HepG2 (cell line): Measurements from ENCODE around the gene GCSAM. TPM values are rescaled to one million over a fixed set of nuclear protein-coding genes. Genes with fewer than 3 reads are reported as not detected.

Source experiments
- ATF7-NPFF ChIP-seq: sonication (generic); formaldehyde crosslinking; IDR thresholded peaks from 2 replicates; pipeline ENCODE4 v1.8.1; 2023; ENCODE audit warnings: mild to moderate bottlenecking, low read depth, missing genetic modification reagents, moderate library complexity
- DNMT3B ChIP-seq: conservative IDR thresholded peaks from 2 replicates; pipeline ENCODE4 v1.6.1; 2016; ENCODE audit warnings: missing biosample characterization, control low read depth
- FOXO4 ChIP-seq: sonication (generic); formaldehyde crosslinking; conservative IDR thresholded peaks from 2 replicates; pipeline ENCODE4 v1.8.1; 2023; ENCODE audit warnings: missing genetic modification reagents
- GATAD2A ChIP-seq: IDR thresholded peaks from 2 replicates; pipeline ENCODE4 v1.6.1; 2016
- GMEB1 ChIP-seq: sonication (generic); formaldehyde crosslinking; IDR thresholded peaks from 2 replicates; pipeline ENCODE4 v1.5.1; 2020; ENCODE audit warnings: missing genetic modification reagents, mild to moderate bottlenecking, borderline replicate concordance
- HNF1A ChIP-seq, 2 experiments: sonication (generic) in 1 of 2; formaldehyde crosslinking in 1 of 2; IDR thresholded peaks; 2 replicates each; pipeline versions ENCODE4 v1.4.0 to v1.6.1; 2016 to 2020; ENCODE audit warnings: borderline replicate concordance in 1 of 2, low read depth in 1 of 2, mild to moderate bottlenecking in 1 of 2, missing genetic modification reagents in 1 of 2
- JUNB ChIP-seq: sonication (generic); formaldehyde crosslinking; IDR thresholded peaks from 2 replicates; pipeline ENCODE4 v1.8.0; 2022; ENCODE audit warnings: missing genetic modification reagents, mild to moderate bottlenecking, borderline replicate concordance
- POGK ChIP-seq: sonication (generic); formaldehyde crosslinking; conservative IDR thresholded peaks from 2 replicates; pipeline ENCODE4 v1.8.0; 2022; ENCODE audit warnings: mild to moderate bottlenecking, moderate library complexity, missing genetic modification reagents
- SAP130 ChIP-seq: IDR thresholded peaks from 2 replicates; pipeline ENCODE4 v1.6.1; 2016; ENCODE audit warnings: low read depth
- TFDP2 ChIP-seq: sonication (generic); formaldehyde crosslinking; IDR thresholded peaks from 2 replicates; pipeline ENCODE4 v1.4.0; 2020; ENCODE audit warnings: missing genetic modification reagents
- ZNF350 ChIP-seq: sonication (generic); formaldehyde crosslinking; IDR thresholded peaks from 2 replicates; pipeline ENCODE4 v1.4.0; 2020; ENCODE audit warnings: mild to moderate bottlenecking, low read depth, missing genetic modification reagents, borderline replicate concordance
- ZNF430 ChIP-seq: sonication (generic); formaldehyde crosslinking; IDR thresholded peaks from 2 replicates; pipeline ENCODE4 v1.9.0; 2021; ENCODE audit warnings: mild to moderate bottlenecking, missing genetic modification reagents
- ZNF607 ChIP-seq: sonication (generic); formaldehyde crosslinking; IDR thresholded peaks from 2 replicates; pipeline ENCODE4 v1.5.1; 2020; ENCODE audit warnings: missing genetic modification reagents, mild to moderate bottlenecking, borderline replicate concordance
- ZNF792 ChIP-seq: IDR thresholded peaks from 2 replicates; pipeline ENCODE4 v1.6.1; 2016
- ZNF816 ChIP-seq: sonication (generic); formaldehyde crosslinking; IDR thresholded peaks from 2 replicates; pipeline ENCODE4 v1.8.0; 2022; ENCODE audit warnings: missing genetic modification reagents, mild to moderate bottlenecking, borderline replicate concordance
- ZNF879 ChIP-seq: sonication (generic); formaldehyde crosslinking; IDR thresholded peaks from 2 replicates; pipeline ENCODE4 v1.8.1; 2023; ENCODE audit warnings: missing genetic modification reagents
- ZNF883 ChIP-seq: sonication (generic); formaldehyde crosslinking; IDR thresholded peaks from 2 replicates; pipeline ENCODE4 v1.5.1; 2020; ENCODE audit warnings: mild to moderate bottlenecking, missing genetic modification reagents; ENCODE audit errors: not compliant biosample characterization
- polyA plus RNA-seq, 8 experiments: library from polyadenylated mRNA; depleted of rRNA in 3 of 8; stranded (reverse) in 7 of 8; unstranded in 1 of 8; fragments of >200 nt; fragmentation: Illumina TruSeq in 4 of 8; extraction: Trizol in 4 of 8; gene quantifications; 2 replicates each; pipeline versions ENCODE4 v1.2.1 to v1.2.3, GENCODE V29; 2011 to 2016; ENCODE audit warnings: low read depth in 4 of 8, missing spikeins in 1 of 8, mixed read lengths in 1 of 8; ENCODE audit not compliant: insufficient read depth in 1 of 8
- total RNA-seq, 5 experiments: library from RNA; depleted of rRNA; stranded (reverse); fragments of >200 nt; fragmentation: Illumina TruSeq; extraction: Trizol; gene quantifications; 2 replicates each; pipeline ENCODE4 v1.2.3, GENCODE V29; 2016; ENCODE audit warnings: low read depth in 1 of 5

The GCSAM gene
- total and polyA plus RNA-seq, 2 of the 13 experiments (the other 11 are each of a cell fraction or from before 2014, with no cell fraction given): not detected

- TF ChIP-seq TFDP2 (CRISPR knock-in tag) (peak; percentile 61), POGK (CRISPR knock-in tag) (peak; percentile 79; the same call in 1 of the 2 replicates), JUNB (peak; percentile 46; the same call in 1 of the 2 replicates), GATAD2A (CRISPR knock-in tag) (0 out of 2 replicates have a peak, but pooled peaks have one; percentile 39), ZNF816 (CRISPR knock-in tag) (0 out of 2 replicates have a peak, but pooled peaks have one; percentile 29), HNF1A (IDR thresholded peaks at IDR 0.05; ENCODE audit: low read depth) (no peak), HNF1A (CRISPR knock-in tag; IDR thresholded peaks at IDR 0.05; ENCODE audit: borderline replicate concordance) (peak; percentile 42; the same call in 1 of the 2 replicates), ZNF883 (CRISPR knock-in tag) (peak; percentile 82), ZNF879 (CRISPR knock-in tag) (no peak), GMEB1 (CRISPR knock-in tag) (0 out of 2 replicates have a peak, but pooled peaks have one; percentile 53), SAP130 (CRISPR knock-in tag) (peak; percentile 63), ZNF792 (CRISPR knock-in tag) (peak; percentile 78; the same call in 1 of the 2 replicates), DNMT3B (no peak), ATF7-NPFF (peak; percentile 92), ZNF607 (CRISPR knock-in tag) (0 out of 2 replicates have a peak, but pooled peaks have one; percentile 68), ZNF430 (CRISPR knock-in tag) (peak; percentile 77; the same call in 1 of the 2 replicates), ZNF350 (CRISPR knock-in tag) (peak; percentile 84), FOXO4 (CRISPR knock-in tag) (0 out of 2 replicates have a peak, but pooled peaks have one; percentile 23)
These were observed 46.8 kb downstream of the GCSAM start, which contains the start of gene C3orf52 (continued) for GRCh38 chr3:112086076-112086854.
